SIG-M5 (cell line): ENCODE results near the gene CALD1.

Source experiments
- DNase-seq: peaks from one replicate; lab custom pipeline; 2025; lab: John Stamatoyannopoulos, UW

Gene CALD1

GRCh38 chr7:134894928-134895327, 115.5 kb downstream of the CALD1 start:
- no peak for DNase-seq

DNA sequence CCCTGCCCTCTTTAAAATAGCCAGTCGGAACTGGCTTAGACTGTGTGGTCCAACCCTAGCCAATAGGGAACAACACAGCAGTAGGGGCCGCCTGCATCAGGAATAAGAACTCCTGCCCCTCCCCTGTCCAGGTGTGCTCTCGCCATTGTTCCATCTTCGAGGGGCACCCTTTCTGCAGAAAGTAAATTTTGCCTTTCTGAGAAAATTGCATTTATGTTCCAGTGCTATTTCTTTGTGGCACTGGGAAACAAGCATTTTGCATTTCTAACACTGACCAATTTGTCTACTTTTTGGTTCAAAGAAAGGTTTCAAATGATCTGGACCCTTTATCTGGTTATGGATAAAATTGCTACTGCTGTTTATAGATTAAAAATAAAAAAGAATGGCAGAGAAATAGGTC, 116.6 kb downstream of the CALD1 start:
- DNase-seq = no peak

DNA sequence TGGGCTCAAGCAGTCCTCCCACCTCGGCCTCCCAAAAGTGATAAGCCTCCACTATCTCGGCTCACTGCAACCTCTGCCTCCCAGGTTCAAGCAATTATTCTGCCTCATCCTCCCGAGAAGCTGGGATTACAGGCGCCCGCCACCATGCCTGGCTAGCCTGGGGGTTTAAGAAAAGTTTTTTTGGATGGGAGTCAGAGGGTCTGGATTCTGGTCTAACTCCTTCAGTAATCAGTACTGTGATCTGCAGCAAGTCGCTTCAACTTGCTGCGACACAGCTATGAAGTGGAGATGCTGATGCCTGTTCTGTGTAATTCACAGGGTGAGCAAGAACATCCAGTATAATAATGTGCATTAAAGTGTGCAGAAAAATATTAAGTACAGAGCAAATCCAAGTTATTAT, 118.5 kb downstream of the CALD1 start:
- no peak for DNase-seq

DNA sequence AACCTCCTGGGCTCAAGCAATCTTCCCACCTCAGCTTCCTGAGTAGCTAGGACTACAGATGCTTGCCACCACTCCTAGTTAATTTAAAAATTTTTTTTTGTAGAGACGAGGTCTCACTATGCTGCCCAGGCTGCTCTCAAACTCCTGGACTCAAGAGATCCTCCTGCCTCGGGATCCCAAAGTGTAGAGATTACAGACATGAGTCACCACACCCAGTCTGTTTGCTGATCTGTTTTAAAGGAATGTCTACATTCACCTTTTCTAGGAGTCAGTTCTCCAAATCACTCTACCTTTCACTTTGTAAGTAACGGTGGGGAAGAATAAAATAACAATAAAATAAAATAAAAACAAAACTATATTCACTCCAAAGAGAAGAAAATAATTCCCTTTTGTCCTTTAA, 120.3 kb downstream of the CALD1 start:
- no peak for DNase-seq

- DNase-seq = no peak
Measured at GRCh38 chr7:134900166-134900982, 120.9 kb downstream of the CALD1 start.

- DNase-seq = no peak
Measured at GRCh38 chr7:134901389-134902020, 122.1 kb downstream of the CALD1 start.

DNA sequence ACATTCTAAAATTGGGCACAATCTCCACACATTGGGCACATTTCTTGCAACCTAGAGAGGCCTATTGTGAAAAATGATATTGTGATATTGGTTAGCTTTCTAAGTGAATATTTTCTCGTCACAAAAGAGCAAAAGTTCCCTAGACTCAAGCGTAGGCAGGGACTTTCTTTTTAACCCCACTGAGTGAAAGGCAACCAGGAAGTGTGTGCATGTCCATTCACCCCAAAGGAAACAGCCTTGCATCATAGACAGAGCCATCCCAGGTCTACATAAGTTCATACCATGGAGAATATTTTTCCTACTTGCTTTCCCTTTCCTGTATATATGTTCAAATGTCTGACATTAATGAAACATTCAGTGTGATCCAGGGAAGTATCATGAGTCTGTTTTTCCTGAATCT, 122.6 kb downstream of the CALD1 start:
- no peak for DNase-seq

DNA sequence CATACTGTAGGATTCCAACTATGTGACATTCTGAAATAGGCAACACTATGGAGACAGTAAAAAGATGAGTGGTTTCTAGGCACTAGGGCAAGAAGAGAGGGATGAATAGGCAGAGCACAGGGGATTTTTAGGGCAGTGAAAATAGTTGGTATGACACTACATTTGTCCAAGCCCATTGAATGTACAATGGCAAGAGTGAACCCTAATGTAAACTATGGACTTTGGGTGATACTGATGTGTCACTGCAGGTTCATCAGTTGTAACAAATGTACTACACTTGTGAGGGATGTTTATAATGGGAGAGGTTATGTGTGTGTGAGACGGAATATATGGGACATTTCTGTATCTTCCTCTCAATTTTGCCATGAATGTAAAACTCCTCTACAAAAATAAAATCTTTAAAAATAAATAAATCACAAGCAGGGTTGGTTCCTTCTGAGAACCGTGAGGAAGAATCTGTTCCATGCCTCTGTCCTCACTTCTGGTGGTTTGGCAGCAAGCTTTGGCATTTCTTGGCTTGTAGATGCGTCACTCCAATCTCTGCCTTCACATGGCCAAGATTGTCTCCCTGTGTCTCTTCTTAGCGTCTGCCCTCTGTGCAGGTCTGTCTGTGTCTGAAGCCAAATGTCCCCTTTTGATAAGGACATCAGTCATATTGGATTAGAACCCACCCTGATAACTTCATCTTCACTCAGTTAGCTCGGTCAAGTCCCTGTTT, 123.8 kb downstream of the CALD1 start:
- DNase-seq = no peak

GRCh38 chr7:134905375-134905774, 125.9 kb downstream of the CALD1 start:
- DNase-seq = no peak

- no peak for DNase-seq
Measured at GRCh38 chr7:134907000-134907399, 127.6 kb downstream of the CALD1 start.

GRCh38 chr7:134907639-134908038, 128.2 kb downstream of the CALD1 start:
- no peak for DNase-seq

DNA sequence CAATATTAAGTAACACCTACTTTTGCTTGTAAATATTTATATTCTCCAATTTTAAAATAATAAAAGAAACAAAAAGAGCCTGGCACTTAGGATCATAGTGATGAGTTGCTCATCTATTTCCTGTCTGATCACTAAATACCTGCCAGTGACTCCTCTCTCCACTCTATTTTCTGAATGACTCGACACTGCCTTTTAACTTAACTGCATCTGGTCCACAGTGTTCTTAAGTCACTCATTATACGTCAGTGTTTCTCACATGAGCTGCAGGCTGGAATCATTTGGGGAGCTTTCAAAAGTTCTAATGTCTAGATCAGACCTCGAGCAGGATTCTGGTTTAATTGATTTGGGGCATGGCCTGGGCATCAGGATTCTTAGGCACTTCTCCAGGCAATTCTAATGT, 128.9 kb downstream of the CALD1 start:
- DNase-seq = no peak

- no peak for DNase-seq
Measured at GRCh38 chr7:134910214-134910890, 130.9 kb downstream of the CALD1 start.

GRCh38 chr7:134910968-134911367, 131.5 kb downstream of the CALD1 start:
- no peak for DNase-seq

DNA sequence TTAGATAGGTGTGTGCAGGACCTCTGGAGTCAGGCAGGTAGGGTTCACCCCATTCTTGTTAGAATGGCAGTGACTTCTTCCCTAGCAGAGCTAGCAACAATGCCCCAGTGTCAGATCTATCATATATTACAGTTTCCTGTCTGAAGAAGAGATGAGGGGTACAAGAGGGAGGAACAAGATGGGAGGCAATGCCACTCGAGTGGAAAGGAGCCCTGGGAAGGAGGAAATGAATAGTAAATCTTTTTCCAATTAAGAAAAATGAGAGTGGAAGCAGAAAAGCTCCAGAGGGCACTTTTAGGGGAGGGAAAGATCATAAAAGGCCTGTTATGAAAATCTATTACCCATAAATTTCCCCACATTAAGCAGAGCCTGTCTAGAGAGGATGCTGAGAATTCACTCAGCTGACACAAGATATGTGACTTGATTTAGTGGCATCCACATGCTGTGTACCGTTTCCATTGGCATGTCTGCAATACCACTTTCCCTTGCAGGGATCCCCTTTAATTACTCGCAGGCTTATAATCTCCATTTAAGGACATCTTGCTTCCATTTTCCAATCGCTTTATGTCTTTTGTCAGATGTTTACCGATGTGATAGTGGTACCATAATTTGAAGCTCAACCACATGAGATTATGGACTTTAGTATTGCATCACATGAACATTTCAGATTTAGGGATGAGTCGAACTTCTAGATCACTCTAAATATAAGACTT, 136.9 kb downstream of the CALD1 start:
- no peak for DNase-seq

- DNase-seq = no peak
Measured at GRCh38 chr7:134919240-134919641, 139.8 kb downstream of the CALD1 start.

DNA sequence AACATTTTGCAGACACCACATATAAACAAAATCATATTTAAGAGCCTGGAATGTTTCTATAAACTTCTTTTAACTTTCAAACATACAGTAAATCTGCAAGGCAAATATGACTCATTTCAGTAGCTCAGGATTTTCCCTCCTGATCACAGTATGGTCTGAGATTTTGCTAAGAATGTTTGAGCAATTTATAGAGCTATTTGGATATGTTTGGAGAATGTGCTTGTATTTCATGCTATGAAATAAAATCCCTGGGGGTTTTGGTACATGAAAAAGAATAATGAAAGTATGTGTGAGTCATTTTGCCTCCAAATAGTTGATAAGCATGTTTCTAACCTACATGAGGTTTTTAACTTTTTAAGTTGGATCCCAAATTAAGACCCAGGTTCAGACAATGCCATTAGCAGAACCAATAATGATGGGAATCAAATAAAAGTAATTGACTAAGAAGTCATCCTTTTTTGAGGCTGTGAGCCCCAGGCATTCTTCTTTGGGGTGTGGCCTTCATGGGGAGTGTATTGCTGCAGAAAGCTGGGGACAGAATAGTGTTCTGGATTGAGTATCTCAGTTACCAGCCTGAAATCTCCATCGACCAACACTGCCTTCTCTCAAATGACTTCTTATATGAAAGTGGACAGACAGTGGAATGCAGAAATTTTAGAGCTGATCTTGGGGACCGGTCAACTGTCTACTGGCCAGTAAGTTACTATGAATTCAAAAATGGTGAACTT, 140.8 kb downstream of the CALD1 start:
- no peak for DNase-seq

GRCh38 chr7:134922720-134923704, 143.6 kb downstream of the CALD1 start:
- no peak for DNase-seq

DNA sequence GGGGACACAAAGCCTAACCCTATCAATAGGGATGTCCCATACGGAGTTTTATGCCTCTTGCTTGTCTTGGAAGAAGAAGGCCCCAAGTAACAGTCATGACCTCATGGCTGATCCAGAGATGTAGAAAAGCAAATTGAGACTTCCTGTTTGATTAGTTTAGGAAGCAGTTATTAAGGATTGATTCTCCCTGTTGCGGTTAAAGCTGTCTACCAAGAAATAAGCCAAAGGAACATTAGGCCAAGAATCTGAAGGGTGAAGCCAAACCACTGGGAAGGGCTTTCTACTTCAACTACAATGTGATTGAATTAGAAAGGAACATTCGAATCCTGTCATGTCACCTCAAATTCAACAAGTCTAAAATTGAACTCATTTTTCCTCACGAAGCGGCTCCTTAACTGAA, 146.3 kb downstream of the CALD1 start:
- DNase-seq = no peak

DNA sequence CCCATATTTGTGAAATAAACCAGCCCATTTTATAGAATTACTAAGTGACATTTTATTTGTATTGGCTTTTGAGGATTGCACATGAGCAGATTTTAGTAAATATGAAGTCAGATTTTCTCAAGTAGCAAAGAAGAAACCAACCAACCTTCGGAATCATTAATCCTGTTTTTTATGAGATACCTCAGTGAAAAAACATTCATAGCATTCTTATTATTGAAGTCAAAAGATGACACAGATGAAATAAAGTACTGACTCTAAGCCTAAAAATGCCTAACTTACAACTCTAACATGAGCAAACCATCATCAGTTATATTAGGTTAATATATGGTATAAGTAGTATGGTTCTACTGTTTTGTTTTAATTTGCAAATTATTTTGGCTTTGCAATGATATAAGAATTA, 147.0 kb downstream of the CALD1 start:
- no peak for DNase-seq
